Renal cortex interstitium (tissue), 11 donors: ENCODE data around the gene USP3. TPM values are rescaled to one million over a fixed set of nuclear protein-coding genes. Genes with fewer than 3 reads are reported as not detected.
"Not testable (repeated sequence)": the region's sequence is repeated elsewhere in the genome, so short reads cannot be mapped to it uniquely, and the experiment has no call there.

Source experiments
- DNase-seq, 11 donors: peaks; one replicate each; pipeline ENCODE4 v3.0.0-alpha.2; 2013; ENCODE audit warnings: low read depth in 9 of 11, low spot score in 4 of 11; ENCODE audit errors: extremely low read depth in 1 of 11
- polyA plus RNA-seq, 3 donors: library from polyadenylated mRNA; unstranded; fragments of 120-200 nt; gene quantifications; one replicate each; pipeline ENCODE4 v1.2.1, GENCODE V29; 2013; ENCODE audit not compliant: insufficient read length in 3 of 3

USP3 gene
- polyA plus RNA-seq, 3 donors, result 35.3 to 44.2 (median 39.3) TPM

DNA sequence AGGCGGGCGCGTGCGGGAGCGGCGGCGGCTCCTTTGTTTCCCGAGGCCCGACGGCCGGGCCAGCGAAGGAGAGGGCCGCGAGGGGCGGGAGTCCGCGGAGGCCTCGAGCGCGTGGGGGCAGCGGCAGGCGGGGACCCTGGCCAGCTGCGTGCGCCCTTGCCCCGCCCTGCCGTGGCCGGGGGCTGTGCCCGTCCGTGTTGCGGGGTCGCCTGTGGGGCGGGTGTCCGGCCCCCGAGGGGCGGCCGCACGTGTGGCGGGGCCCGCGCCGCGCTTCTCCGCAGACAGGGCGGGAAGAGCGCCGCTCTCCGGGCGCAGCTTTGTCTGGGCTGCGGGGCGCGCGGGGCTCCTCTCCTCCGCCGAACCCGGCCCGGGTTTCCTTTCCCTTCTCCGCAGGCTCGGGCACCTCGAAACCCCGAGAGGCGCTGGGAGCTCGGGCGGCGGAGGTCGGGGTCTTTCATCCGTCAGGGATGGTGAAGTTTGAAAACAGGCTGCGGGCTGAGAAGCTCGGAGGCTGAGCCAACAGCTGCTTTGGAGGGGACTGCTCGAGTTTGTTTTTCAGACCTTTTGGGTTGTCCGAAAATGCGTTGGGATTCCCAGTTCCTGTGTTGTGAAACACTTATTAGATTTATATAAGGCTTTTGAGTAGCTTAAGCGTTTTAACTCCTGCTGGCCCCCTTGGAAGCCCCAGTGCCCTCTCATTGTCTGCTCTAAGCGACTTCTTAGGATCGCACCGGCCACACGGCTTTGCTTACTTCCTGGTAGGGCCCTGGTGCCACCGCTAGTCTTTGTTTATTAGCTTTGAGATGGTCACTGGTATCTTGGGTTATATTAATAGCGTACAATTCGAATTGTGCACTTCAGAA lies 817 bp downstream of the USP3 start:
- DNase-seq, result peak in 8 of 11 donors; percentile 39 to 55 (median 47)

DNA sequence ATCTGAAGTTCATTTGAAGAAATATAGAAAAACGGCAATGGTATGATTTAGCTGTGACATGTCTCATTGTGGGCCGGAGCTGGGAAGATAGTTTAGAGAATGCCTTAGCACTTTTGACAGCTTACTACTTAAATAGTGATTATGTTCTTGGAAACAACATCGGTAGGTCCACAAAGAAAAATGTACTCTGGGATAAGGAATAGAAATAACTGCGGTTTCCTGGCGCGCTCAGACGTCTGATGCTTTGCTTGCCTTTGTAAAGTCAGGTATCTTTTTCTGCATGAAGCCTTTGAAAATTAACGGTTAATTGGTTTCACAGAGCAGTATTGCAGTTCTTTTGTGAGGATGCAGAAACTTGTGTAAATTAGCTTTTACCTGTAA lies 1.4 kb downstream of the USP3 start:
- DNase-seq, result no peak

DNA sequence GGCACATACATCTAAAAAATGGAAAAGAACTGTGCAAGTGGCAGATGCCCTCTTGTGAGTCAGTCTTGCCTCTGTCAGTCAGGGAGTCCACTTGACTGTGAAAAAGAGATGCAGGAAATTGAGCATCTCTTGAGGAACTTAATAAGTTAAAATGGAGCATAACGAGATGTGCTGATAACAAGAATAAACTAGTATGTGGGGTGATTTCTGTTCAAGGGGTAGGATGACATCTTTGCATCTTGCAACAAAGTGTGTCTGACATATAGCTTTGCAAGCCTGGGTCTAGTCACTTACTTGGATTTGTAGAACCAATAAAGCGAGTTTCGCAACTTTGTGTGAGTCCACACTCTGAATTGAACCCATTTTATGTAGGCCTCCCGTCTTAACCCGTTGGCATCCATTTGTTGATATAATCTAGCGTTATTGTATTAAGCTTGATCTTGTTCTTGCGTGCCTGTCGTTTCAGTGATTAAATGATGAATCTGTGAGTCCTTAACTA lies 2.2 kb downstream of the USP3 start:
- DNase-seq, result no peak

- DNase-seq, result no peak
Measured at GRCh38 chr15:63507878-63508818, 3.8 kb downstream of the USP3 start.

- no peak for DNase-seq
Measured at GRCh38 chr15:63509056-63509954, 4.9 kb downstream of the USP3 start.

DNA sequence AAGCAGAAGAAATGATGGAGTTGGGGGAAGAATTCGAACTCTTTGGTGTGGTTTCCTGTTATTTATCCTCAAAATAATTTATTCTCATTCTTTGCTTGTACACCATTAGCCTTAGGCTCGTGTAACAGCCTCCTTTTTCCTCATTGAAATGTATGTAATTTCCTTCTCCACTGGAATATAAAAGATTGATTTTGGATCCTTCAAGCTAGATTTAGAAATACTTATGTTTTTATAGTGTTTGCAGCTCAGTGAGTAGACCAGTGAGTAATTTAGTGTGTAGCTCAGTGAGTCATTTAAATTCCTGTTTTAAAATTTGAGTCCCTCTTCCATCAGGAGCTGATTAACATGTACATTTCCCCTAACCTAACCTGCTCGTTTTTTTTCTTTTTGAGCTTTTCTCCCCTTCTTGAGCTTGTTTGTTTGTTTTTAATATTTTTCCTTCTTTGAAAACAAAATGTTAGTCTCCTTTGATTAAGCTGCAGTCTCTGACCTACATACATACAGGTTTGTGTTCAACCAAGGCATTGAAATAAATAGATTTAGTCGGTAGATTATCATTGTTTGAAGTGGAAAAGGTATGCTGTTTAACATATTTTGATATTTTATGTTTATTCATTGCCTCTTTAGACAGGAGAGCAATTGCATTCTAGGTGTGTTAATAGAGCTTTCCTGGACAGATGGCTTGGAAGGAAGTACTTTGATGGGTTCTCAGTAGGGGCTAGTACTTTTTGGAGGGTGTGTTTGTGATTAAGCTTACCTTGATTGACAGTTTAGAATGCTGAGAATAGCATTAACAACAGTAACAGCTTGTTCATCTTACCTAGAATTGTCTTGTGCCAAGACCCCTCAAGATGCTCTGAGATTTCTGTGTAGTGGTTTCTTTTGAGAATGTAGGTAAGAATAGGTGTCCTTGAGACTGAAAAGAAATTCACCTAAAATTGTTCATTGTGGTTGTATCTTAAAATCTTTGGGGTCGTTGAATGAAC lies 5.9 kb downstream of the USP3 start:
- DNase-seq, result no peak

GRCh38 chr15:63512148-63512547 lies 7.8 kb downstream of the USP3 start:
- DNase-seq, result no peak

GRCh38 chr15:63513271-63513670 lies 8.9 kb downstream of the USP3 start:
- DNase-seq, result no peak

DNA sequence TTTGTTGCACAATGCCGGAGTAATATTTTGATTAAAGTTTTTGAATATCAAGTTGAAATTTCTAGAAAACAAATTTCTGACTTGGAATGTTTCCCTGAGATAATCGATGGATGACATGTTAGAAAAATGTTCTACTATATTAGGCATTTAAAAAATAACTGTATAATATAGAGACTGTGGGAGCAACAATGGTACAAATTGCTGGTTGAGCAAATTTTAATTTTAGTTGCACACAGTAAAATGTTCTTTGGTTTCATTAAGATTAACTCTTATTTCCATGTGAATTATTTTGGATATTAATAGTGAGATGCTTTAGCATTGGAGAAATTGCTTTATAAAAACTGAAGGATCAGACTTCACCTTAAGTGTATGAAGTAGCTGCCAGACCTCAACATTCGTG lies 9.3 kb downstream of the USP3 start:
- no peak for DNase-seq

DNA sequence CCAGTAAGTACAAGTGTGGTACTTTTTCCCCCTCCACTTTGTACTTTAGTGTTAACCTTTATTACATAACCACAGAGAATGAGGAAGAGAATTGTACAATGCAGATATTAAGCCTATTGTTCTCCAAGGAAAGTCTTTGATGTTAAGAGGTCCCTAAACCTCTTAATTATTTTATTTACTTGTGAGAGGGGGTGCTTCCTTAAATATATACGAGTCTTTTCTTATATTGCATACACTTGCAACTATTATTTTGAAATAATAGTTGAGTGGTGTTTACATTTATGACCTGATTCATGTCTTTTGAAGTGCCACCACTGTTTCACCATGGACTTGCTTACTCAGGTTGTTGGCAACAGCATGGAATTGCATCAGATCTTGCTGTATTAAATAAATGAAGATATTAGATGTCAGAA lies 10.1 kb downstream of the USP3 start:
- DNase-seq, result no peak

DNA sequence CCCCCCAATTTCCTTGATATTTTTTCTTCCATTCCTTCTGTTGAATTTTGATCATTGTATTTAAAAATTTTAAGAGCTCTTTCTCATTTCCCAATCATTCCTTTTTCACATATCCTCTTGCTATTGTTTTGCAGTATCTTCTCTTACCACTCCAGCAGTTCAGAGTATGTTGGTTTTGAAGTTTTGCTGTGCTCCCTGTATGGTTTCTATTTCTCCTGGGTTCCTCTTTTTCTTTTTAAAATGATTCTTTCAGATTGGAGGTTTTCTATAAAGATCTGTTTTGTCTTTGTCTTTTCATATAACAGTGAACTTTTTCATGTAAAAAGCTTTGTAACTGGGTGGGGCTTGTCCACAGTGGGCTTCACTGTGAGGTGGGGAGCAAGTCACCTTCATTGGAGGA lies 12.8 kb downstream of the USP3 start:
- no peak for DNase-seq

- no peak for DNase-seq
Measured at GRCh38 chr15:63517628-63518027, 13.2 kb downstream of the USP3 start.

GRCh38 chr15:63519041-63519440 lies 14.6 kb downstream of the USP3 start:
- DNase-seq, result no peak

DNA sequence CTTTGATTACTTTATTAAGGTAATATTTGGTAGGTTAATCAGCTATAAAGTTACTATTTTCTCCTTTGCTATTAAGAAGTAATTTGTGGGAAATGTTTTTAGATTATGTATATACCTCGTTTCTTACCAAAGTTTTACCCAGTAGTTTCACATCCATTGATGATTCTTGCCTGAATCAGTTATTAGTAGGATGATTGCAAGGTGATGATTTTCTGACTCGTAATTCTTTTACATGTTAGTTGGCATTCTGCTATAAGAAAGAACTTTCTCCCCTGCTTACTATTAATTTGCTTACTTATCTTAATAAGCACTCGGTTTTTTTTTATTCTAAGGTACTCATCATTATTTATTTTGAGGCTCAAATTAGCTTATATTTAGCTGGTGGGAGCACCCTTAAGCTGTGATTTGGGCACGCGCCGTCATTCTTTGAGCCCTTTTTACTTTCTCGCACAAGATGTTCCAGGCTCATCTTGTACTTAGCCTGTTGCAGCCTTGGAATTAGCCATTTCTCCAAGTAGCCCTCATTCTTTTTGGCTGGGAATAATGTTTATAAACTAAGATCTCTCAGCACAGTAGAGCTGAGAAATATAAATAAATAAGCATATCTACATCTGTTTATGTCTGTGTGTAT lies 15.3 kb downstream of the USP3 start:
- no peak for DNase-seq

DNA sequence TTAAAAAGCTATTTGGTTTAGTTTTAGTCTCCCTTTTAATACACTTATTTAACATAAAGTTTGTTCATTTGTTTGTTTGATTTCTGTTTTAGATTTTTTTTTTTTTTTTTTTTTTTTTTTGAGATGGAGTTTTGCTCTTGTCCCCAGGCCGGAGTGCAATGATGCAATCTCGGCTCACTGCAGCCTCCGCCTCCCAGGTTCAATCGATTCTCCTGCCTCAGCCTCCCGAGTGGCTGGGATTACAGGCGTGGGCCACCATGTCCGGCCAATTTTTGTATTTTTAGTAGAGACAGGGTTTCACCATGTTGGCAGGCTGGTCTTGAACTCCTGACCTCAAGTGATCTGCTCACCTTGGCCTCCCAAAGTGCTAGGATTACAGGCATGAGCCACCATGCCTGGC lies 16.1 kb downstream of the USP3 start:
- DNase-seq, result not testable (repeated sequence)

GRCh38 chr15:63522225-63522578 lies 17.8 kb downstream of the USP3 start:
- DNase-seq, result no peak

GRCh38 chr15:63523306-63523990 lies 19.1 kb downstream of the USP3 start:
- no peak for DNase-seq
